Activated CD4-positive, CD25-positive, alpha-beta regulatory T cell (primary cell): ENCODE measurements around the gene FANCC.

ENCODE experiments used
- DNase-seq, 4 experiments: peaks; one replicate each; lab custom pipeline; 2025; lab: John Stamatoyannopoulos, UW

The FANCC gene

DNA sequence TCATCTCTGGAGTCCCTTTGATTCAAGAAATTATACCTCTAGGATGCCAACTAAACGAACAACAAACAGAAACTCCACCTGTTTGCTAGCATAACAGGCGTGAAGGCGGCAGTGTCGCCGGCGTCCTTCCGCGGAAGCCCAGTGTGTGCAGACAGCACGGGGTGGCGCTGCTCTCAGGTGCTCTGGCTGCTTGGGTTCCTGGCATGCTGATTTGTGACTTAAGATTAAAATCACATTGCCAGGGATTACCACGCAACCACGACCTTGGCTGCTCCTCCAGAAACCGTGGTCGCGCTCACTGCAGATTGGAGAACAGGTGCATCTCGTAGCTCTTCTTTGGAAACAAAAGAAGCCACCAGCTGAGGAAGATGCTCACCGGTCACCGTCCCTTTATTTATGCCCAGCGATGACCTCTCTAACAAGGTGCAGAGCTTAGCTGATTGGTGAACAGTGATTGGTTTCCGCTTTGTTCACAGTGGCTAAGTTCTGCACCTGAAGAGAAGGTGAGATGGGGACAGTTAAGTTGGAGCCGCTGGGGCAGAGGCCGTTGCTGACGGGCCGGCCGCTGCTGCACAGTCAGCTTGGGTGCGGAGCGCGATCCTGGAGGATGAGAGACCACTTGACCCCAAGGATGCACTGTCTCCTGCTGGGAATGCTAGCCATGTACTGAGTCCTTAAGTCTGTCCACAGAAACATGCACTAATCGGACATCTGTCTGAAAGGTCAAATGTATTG is 232.3 kb downstream of the FANCC start:
- DNase-seq, result no peak

DNA sequence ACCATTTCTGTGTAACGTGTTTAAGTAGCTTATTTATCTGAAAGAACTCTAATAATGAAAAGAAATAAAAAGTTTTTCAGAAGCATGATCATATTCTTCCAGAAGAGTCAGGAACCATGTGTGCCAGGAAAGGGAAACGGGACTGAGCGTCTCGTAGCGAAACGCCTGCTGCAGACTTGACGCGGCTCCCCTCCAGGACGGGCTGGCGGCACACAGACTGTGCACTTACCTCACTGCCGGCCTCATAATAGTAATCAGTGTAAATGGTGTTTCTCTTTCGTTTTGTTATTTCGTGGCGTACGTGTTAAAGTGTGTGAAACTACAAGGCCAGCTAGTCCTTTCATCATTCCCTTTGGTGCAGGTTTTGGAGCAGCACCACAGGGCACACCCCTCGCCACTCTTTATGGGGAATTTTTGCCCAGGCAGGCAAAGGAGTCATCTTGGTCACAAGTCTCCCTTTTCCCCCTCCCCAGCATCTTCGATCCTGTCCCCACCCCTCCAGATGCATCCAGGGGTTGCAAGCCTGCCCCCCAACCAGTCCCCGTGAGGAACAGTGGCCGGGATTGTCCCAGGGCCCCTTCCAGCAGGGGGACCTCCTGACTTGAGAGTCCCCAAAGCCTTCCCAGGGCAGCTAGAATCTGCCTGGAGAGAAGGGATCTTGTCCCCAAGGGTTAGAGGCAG is 233.1 kb downstream of the FANCC start:
- no peak for DNase-seq

DNA sequence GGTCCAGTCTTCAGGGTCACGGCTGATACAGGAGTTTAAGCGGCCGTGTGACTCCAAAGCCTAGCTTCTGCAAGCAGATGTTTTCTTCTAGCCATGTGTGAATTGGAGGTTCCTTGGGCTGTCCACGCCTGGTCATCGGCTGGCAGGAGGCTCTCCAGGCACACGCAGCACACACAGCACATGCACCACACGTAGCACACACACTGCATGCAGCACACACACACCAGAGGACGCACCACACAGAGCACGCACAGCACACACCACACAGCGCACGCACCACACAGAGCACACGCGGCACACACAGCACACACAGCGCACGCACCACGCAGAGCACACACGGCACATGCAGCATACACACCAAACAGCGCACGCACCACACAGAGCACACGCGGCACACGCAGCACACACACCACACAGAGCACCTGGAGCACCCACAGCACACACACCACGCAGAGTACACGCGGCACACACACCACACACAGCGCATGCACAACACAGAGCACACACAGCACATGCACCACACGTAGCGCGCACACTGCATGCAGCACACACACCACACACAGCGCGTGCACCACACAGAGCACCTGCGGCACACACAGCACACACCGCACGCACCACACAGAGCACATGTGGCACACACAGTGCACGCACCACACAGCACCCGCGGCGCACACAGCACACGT is 234.3 kb downstream of the FANCC start:
- no peak for DNase-seq

DNA sequence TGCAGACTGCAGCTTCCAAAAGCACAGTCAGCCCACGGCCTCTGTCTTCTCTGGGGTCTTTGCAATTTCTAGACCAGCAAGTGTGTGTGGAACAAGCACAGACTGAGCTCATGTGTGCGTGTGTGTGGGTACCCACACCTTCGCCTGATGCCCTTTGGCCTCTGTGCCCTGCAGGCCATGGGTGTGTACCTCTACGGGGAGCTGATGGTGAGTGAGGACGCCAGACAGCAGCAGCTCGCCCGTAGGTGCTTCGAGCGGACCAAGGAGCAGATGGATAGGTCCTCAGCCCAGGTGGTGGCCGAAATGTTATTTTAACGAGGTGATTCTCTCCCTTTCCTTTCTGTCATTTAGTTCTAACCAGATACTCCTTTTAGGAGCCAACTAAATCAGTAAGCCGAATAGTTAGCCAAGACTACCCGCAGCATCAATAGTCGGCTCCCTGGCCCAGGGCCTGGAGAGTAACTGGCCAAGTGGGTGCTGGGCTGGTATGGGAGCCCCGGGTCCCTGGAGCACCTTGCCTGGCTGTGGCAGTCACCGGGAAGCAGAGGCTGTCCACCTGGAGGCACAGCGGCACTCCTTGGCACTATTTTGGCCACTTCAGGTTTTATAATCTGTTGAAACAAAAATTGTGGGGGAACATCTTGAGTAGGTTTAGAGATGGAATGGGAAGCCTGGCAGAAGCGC is 235.0 kb downstream of the FANCC start:
- DNase-seq, result no peak

- no peak for DNase-seq
Observed at GRCh38 chr9:95081998-95082397, 235.5 kb downstream of the FANCC start.

DNA sequence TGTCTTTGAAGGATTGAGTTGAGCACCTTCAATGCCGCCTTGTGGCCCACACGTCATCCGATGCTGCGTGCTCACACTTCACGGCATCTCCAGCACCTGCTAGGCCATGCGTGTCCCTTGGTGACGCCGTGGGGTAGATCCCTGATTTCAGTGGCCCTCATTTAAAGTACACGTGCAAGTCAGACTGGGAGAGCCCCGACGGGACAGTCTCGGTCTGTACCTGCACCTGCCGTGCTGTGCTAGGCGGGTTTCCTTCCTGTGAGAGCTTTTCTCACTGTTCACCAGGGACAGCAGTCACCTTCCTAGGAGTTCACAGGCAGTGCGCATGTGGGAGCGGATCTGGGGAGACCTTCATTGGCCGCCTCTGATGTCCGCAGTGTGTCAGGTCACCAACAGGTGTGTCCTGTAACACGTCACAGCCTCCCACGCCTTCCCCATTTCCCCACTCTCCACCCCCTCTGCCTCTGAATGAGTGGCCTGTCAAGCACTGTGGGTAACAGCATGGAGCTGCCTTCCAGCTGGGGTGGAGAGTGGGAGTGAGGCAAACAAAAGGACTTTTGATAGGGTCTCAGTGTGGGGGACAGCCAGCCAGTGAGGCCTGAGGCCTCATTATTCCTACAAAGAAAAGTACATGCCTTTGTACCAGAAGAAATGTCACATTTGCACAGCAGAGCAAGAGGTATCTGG is 236.4 kb downstream of the FANCC start:
- no peak for DNase-seq

- no peak for DNase-seq
Observed at GRCh38 chr9:95079461-95079860, 238.0 kb downstream of the FANCC start.

DNA sequence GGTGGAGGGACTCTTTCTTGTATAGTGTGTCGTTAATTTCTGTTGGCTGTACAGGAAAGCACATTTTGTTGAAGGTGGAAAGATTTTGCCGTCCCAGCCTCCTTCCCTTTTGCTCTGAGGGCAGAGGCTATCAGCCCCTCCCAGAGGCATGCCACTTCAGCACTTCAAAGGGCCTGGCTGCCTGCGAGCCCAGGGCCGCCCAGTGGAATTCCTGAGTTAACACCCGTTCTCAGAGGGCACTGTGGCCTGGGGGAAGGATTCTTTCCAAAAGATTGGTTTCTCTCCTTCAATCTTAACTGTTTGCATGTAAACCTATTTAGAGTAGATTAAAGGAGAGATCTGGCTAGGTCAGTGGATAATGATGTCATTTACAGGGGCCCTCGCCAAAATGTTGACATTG is 238.6 kb downstream of the FANCC start:
- no peak for DNase-seq

GRCh38 chr9:95078511-95078910 is 239.0 kb downstream of the FANCC start:
- no peak for DNase-seq

DNA sequence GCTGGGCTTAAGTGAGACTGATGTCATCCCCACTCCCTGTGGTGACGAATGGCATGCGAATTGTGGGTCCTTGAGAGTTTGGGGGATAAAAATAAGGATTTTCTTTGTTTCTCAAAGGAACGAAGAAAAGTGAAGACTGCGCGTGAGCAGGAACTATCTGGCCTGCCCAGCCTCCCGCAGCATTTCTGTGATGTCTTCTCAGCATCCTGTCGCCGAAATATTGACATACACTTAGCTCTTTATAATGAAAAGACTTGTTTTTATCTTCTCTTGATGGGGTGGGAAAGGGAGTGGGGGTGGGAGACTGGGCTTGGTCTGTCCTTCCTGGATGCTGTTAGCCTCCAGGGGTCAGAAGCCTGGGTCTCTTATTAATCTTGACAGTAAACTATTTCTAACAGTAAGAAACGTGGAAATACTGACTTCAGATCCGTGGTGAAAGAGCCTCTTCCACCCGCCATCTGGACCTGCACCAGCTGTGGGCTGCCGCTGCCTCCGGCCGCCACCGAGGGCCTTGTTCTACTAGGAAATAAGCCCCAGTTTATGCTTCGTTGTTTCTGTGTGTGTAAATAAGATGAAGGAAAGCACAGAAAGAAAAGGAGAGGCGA is 239.6 kb downstream of the FANCC start:
- DNase-seq, result no peak

GRCh38 chr9:95077053-95077765 is 240.3 kb downstream of the FANCC start:
- no peak for DNase-seq

GRCh38 chr9:95076696-95077052 is 240.8 kb downstream of the FANCC start:
- DNase-seq, result no peak

GRCh38 chr9:95075700-95076099 is 241.8 kb downstream of the FANCC start:
- DNase-seq, result no peak

GRCh38 chr9:95074632-95075031 is 242.9 kb downstream of the FANCC start:
- DNase-seq, result no peak

- DNase-seq, result no peak
Observed at GRCh38 chr9:95073918-95074317, 243.6 kb downstream of the FANCC start.

- no peak for DNase-seq
Observed at GRCh38 chr9:95073042-95073607, 244.4 kb downstream of the FANCC start.

DNA sequence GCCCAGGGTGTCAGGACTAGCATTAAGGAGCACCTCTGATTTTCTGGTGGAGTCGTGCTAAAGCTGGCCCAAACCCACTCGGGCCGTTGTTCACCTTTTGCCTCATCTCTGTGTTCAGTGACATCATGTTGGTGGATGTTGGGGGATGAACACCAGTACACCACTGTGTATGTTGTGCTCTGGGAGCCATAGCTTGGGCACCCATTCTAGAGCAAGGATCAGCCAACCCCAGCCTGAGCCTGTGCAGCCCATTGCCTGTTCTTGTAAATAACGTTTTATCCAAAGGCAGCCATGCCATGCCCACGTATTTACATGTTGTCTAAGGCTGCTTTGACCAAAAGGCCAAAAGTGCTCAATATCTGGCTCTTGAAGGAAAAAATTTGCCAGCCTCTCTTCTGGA is 245.6 kb downstream of the FANCC start:
- DNase-seq, result no peak

DNA sequence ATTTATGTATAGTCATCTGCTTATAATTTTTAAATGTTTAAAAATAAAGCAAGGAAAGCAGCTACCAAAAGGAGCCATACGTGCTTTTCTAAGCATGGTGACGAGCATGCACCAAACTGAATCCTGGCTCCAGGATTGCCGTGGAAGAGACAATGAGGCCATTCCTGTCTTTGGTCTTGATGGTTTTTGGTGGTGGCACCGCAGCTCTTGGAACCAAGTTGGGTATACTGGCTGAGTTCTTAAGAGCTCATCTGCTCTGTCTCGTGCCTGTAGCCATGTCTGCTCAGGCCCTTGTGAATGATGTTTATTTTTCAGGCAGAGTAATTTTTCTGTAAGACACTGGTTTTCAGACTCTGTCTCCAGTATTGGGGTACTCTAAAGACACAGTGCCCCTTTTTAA is 246.1 kb downstream of the FANCC start:
- no peak for DNase-seq

- DNase-seq, result no peak
Observed at GRCh38 chr9:95070549-95071021, 246.9 kb downstream of the FANCC start.

DNA sequence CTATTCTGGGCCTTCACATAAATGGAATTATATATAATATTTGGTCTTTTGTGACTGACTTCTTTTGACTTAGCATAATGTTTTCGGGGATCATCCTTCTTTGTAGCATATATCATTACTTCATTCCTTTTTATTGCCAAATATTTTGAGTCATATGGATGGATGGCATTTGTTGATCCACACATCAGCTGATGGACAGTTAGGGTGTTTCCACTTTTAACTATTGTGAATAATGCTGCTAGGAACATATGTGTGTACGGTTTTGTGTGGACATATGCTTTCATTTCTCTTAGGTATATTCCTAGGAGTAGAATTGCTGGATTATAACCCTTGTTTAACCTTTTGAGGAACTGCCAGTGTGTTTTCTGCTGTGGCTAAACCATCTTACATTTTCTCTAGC is 249.6 kb downstream of the FANCC start:
- DNase-seq, result no peak

DNA sequence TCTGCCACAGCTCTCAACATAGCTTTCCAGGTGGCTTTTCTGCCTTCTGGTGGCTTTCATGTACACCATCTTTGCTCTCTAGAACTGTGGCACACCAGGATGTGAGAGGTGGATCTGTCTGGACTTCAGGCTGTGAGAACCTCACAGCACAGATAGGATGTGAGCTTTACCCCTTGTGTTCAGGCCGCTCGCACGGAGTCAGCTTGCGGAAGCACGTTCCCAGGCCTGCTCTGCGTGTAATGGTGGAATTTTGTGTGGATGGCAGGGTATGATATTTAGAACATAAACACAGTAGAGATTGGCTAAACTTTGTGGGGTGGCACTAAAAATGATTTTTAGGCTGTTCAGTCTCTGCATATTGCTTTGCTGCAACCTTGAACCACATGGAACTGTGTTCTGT is 250.5 kb downstream of the FANCC start:
- DNase-seq, result no peak
